ENCODE results near the gene DNMT3B.

- no peak for TF ChIP-seq CTCF (IDR thresholded peaks at IDR 0.05)
- TF ChIP-seq POLR2A (IDR thresholded peaks at IDR 0.05), result no peak
Measured at GRCh38 chr20:32792731-32793458, 30.7 kb downstream of the DNMT3B start.

Data from body of pancreas (tissue), 4 donors.